ENCODE measurements around the gene SLC6A9. TPM values are rescaled to one million over a fixed set of nuclear protein-coding genes. Genes with fewer than 3 reads are reported as not detected.

SLC6A9 gene
- total and polyA plus RNA-seq, 2 of the 8 experiments (the other 6 are each of a cell fraction or from before 2014, with no cell fraction given) = 20.2 to 24.2 TPM

- no peak overlapping the region for H2AK5ac ChIP-seq (ENCODE audit: low read depth, low read length)
- no peak overlapping the region for H3K4ac ChIP-seq (replicated peaks; ENCODE audit: insufficient read length, low read depth, low read length)
- H4K5ac ChIP-seq (ENCODE audit: insufficient read length, low read depth, low read length) = no peak overlapping the region
- ChIA-PET POLR2A (ENCODE audit: partially characterized antibody) (interaction anchor here (1.1 to 26.2 kb wide), 6 partner anchors 9 to 46 kb away, joined by 3 to 544 read pairs (median 16); partner anchors contain the start of gene CCDC24), CTCF (ENCODE audit: partially characterized antibody) (interaction anchor here (0.8 to 13.5 kb wide), 14 partner anchors 9 to 271 kb away, joined by 3 to 239 read pairs (median 20); partner anchors contain the start of gene CCDC24)
- no peaks in the 10 kb centered on the region for H3K27me3 ChIP-seq (replicated peaks in 1 of 4; ENCODE audit: control insufficient read depth in 3 of 4, extremely low read depth in 1 of 4, insufficient read depth in 3 of 4, low read length in 3 of 4)
- H2BK15ac ChIP-seq (ENCODE audit: low read length) = no peak overlapping the region
- H3K9me3 ChIP-seq (ENCODE audit: insufficient read depth in 2 of 2, low read depth in 1 of 2, low read length in 1 of 2) = no peaks in the 10 kb centered on the region
- no peak for TF ChIP-seq JUND (IDR thresholded peaks at IDR 0.05; ENCODE audit: low read length)
- H3K23ac ChIP-seq (ENCODE audit: insufficient read length) = no peak overlapping the region
- no peak overlapping the region for H3K14ac ChIP-seq (ENCODE audit: insufficient read length)
- H3K18ac ChIP-seq (ENCODE audit: extremely low read depth, low read length) = no peak overlapping the region
- peaks cover 4% of the 10 kb centered on the region; the same call in 1 of the 2 replicates for H3K23me2 ChIP-seq (ENCODE audit: low read depth, low read length)
- no peak overlapping the region for H2BK12ac ChIP-seq (ENCODE audit: low read depth, low read length)
- no peaks in the 10 kb centered on the region for H3K79me2 ChIP-seq (ENCODE audit: control insufficient read depth in 1 of 2, insufficient read depth in 2 of 2, low read length in 2 of 2)
- no peak overlapping the region for H2BK5ac ChIP-seq (ENCODE audit: low read depth, low read length)
- no peak overlapping the region for H4K8ac ChIP-seq (ENCODE audit: extremely low read depth, insufficient read depth, low read length)
- H3K4me2 ChIP-seq (ENCODE audit: insufficient read depth in 1 of 2, low read depth in 2 of 2, low read length in 2 of 2) = no peak overlapping the region
- no peaks in the 10 kb centered on the region for H4K20me1 ChIP-seq (replicated peaks in 1 of 2; ENCODE audit: control insufficient read depth in 1 of 2, insufficient read depth in 2 of 2, low read length in 2 of 2)
- no peak for FAIRE-seq
- no peak overlapping the region for H2BK20ac ChIP-seq (ENCODE audit: low read length)
- no peak overlapping the region for H4K91ac ChIP-seq (replicated peaks; ENCODE audit: insufficient read length, low read length)
- H2AFZ ChIP-seq (ENCODE audit: low read length) = no peak overlapping the region
- H3K27ac ChIP-seq (ENCODE audit: low read depth, low read length) = no peak overlapping the region
- H3K4me1 ChIP-seq (replicated peaks in 1 of 4; ENCODE audit: control insufficient read depth in 3 of 4, insufficient read depth in 4 of 4, low read length in 3 of 4) = peaks cover 7 to 20% (median 12%) of the 10 kb centered on the region in 4 experiments; a peak in 6 of 7 replicates
- H3K9ac ChIP-seq (replicated peaks in 1 of 4; ENCODE audit: extremely low read depth in 1 of 4, low read depth in 3 of 4, low read length in 3 of 4) = no peak overlapping the region
- no peaks in the 10 kb centered on the region for H3K36me3 ChIP-seq (ENCODE audit: control insufficient read depth in 2 of 4, insufficient read depth in 4 of 4, low read length in 3 of 4)
- H3K79me1 ChIP-seq (ENCODE audit: low read depth, low read length) = 0 out of 2 replicates have a peak, but pooled peaks cover under 1% of the 10 kb centered on the region
- H2BK120ac ChIP-seq (replicated peaks; ENCODE audit: low read depth, low read length) = no peak overlapping the region
- 99% methylated on average over 4 of the region's 4 CpGs; no CpG with 5 or more reads in 1 of the 2 experiments for whole genome bisulfite sequencing, 2 experiments (ENCODE audit: extremely low coverage in 1 of 2, insufficient coverage in 1 of 2, insufficient read length in 1 of 2, insufficient replicate concordance in 2 of 2, low coverage in 1 of 2, low lambda C conversion rate in 2 of 2, missing lambda C conversion rate in 1 of 2)
- H3K56ac ChIP-seq (replicated peaks; ENCODE audit: insufficient read length, low read depth, low read length) = no peak overlapping the region
- DNase-seq (ENCODE audit: low read depth in 1 of 2, low spot score in 2 of 2) = no peak
- H3K4me3 ChIP-seq (ENCODE audit: extremely low read depth in 1 of 4, insufficient read depth in 2 of 4, low read depth in 3 of 4, low read length in 4 of 4) = no peak overlapping the region
Observed at GRCh38 chr1:44034423-44034822, 3.2 kb upstream of the SLC6A9 start.

Data from H1 (cell line).